GM23248 (cell line): ENCODE data around the gene MYPOP.

Source experiments
- EZH2 ChIP-seq: fragments of 200-600 bp; sonication (generic); IDR thresholded peaks from 2 replicates; pipeline ENCODE4 v1.6.1; 2018; ENCODE audit warnings: antibody characterized with exemption, mild to moderate bottlenecking; ENCODE audit not compliant: insufficient read depth, poor library complexity, severe bottlenecking
- EZH2phosphoT487 ChIP-seq: fragments of 200-600 bp; sonication (generic); IDR thresholded peaks from 2 replicates; pipeline ENCODE4 v1.6.1; 2018; ENCODE audit warnings: antibody characterized with exemption, moderate library complexity, mild to moderate bottlenecking, low read depth; ENCODE audit not compliant: insufficient read depth

DNA sequence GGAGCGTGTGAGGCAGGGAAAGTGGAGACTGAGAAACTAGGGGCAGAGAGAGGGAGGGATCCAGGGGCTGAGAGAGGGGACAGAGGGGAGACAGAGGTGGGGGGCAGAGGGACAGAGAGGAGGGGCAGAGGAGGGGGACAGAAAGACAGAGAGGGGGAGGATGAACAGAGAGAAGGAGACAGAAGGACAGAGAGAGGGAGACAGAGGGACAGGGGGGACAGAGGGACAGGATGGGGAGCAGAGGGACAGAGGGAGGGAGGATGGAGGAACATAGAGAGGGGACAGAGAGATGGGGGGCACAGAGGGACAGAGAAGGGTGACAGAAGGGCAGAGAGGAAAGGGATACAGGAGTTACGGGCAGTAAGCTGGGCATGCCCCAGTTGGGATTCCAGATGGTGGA, 26.8 kb upstream of the MYPOP start:
- TF ChIP-seq EZH2 (no peak), EZH2phosphoT487 (no peak)
